Large intestine (tissue), 3 donors: ENCODE data around the gene LRMDA. TPM values are rescaled to one million over a fixed set of nuclear protein-coding genes. Genes with fewer than 3 reads are reported as not detected.
"Not testable (repeated sequence)": the region's sequence is repeated elsewhere in the genome, so short reads cannot be mapped to it uniquely, and the experiment has no call there.

Source experiments
- DNase-seq, 2 donors: peaks; one replicate each; pipeline versions ENCODE4 v3.0.0 to v3.0.0-alpha.2; 2013
- H3K27ac ChIP-seq: one replicate; pipeline ENCODE4 v1.5.1; 2013; ENCODE audit warnings: low read length
- H3K27me3 ChIP-seq: 2 replicates; pipeline ENCODE4 v1.6.1; 2013; ENCODE audit warnings: low read length; ENCODE audit not compliant: control insufficient read depth, insufficient read depth
- H3K36me3 ChIP-seq: 2 replicates; pipeline ENCODE4 v1.6.1; 2013; ENCODE audit warnings: low read length; ENCODE audit not compliant: control insufficient read depth, insufficient read depth
- H3K4me1 ChIP-seq: one replicate; pipeline ENCODE4 v1.6.1; 2013; ENCODE audit warnings: low read length; ENCODE audit not compliant: control insufficient read depth, insufficient read depth
- H3K4me3 ChIP-seq: one replicate; pipeline ENCODE4 v1.5.1; 2013; ENCODE audit warnings: low read length
- H3K9me3 ChIP-seq: one replicate; pipeline ENCODE4 v1.6.1; 2013; ENCODE audit warnings: mild to moderate bottlenecking, low read depth, low read length, moderate library complexity; ENCODE audit not compliant: control insufficient read depth
- WGBS: methylation state at CpG from one replicate; pipeline ENCODE4 v1.1.5; 2013; ENCODE audit warnings: low lambda C conversion rate; ENCODE audit not compliant: insufficient coverage; 5-methylcytosine and 5-hydroxymethylcytosine counted together
- polyA plus RNA-seq: library from polyadenylated mRNA; unstranded; fragments of 120-200 nt; gene quantifications from one replicate; pipeline ENCODE4 v1.2.1, GENCODE V29; 2013

LRMDA gene
- polyA plus RNA-seq, 1 donor = 5.3 TPM

GRCh38 chr10:75507469-75507868, 76.0 kb downstream of the LRMDA start:
- Histone ChIP-seq H3K4me1 (peaks cover 22% of the 10 kb centered on the region), H3K9me3 (no peaks in the 10 kb centered on the region), H3K27ac (no peak overlapping the region), H3K4me3 (no peak overlapping the region), H3K27me3 (no peaks in the 10 kb centered on the region), H3K36me3 (no peaks in the 10 kb centered on the region)
- WGBS = 60% methylated on average over 2 of the region's 3 CpGs
- DNase-seq = no peak

- Histone ChIP-seq H3K27ac (no peak overlapping the region), H3K27me3 (no peaks in the 10 kb centered on the region), H3K4me3 (no peak overlapping the region), H3K9me3 (no peaks in the 10 kb centered on the region), H3K36me3 (no peaks in the 10 kb centered on the region), H3K4me1 (peaks cover 18% of the 10 kb centered on the region)
- no CpG with 5 or more reads among the region's 2 CpGs for WGBS
- peak in 1 of 2 donors; percentile 60 for DNase-seq
Observed at GRCh38 chr10:75508239-75508813, 76.9 kb downstream of the LRMDA start.

GRCh38 chr10:75508814-75509306, 77.4 kb downstream of the LRMDA start:
- no peak overlapping the region for H3K27ac ChIP-seq
- peak in 1 of 2 donors; percentile 54 for DNase-seq
- no CpG with 5 or more reads among the region's 7 CpGs for WGBS

GRCh38 chr10:75509706-75510105, 78.3 kb downstream of the LRMDA start:
- no peaks in the 10 kb centered on the region for H3K9me3 ChIP-seq
- no peak overlapping the region for H3K4me3 ChIP-seq
- H3K27me3 ChIP-seq = no peaks in the 10 kb centered on the region
- no CpG with 5 or more reads among the region's 2 CpGs for WGBS
- DNase-seq = no peak
- H3K36me3 ChIP-seq = no peaks in the 10 kb centered on the region
- H3K4me1 ChIP-seq = peaks cover 18% of the 10 kb centered on the region
- no peak overlapping the region for H3K27ac ChIP-seq

More at GRCh38 chr10:75508814-75509306, 77.4 kb downstream of the LRMDA start:
- Histone ChIP-seq H3K36me3 (no peaks in the 10 kb centered on the region), H3K9me3 (no peaks in the 10 kb centered on the region), H3K4me1 (peaks cover 18% of the 10 kb centered on the region), H3K4me3 (no peak overlapping the region), H3K27me3 (no peaks in the 10 kb centered on the region)

- H3K4me3 ChIP-seq = no peak overlapping the region
- DNase-seq = no peak
- H3K4me1 ChIP-seq = peaks cover 18% of the 10 kb centered on the region
- H3K27me3 ChIP-seq = no peaks in the 10 kb centered on the region
- no peak overlapping the region for H3K27ac ChIP-seq
- no peaks in the 10 kb centered on the region for H3K9me3 ChIP-seq
- no CpG with 5 or more reads among the region's 8 CpGs for WGBS
- no peaks in the 10 kb centered on the region for H3K36me3 ChIP-seq
Observed at GRCh38 chr10:75511011-75511410, 79.6 kb downstream of the LRMDA start.

- Histone ChIP-seq H3K27ac (no peak overlapping the region), H3K4me1 (peaks cover 18% of the 10 kb centered on the region), H3K4me3 (no peak overlapping the region), H3K27me3 (no peaks in the 10 kb centered on the region), H3K36me3 (no peaks in the 10 kb centered on the region), H3K9me3 (no peaks in the 10 kb centered on the region)
- 67% methylated on average over 1 of the region's 8 CpGs for WGBS
- DNase-seq = peak; percentile 22 to 42
Observed at GRCh38 chr10:75512203-75512933, 80.9 kb downstream of the LRMDA start.

GRCh38 chr10:75513292-75513885, 82.0 kb downstream of the LRMDA start:
- H3K4me3 ChIP-seq = no peak overlapping the region
- H3K27me3 ChIP-seq = no peaks in the 10 kb centered on the region
- H3K9me3 ChIP-seq = no peaks in the 10 kb centered on the region
- peaks cover 10% of the 10 kb centered on the region for H3K4me1 ChIP-seq
- H3K36me3 ChIP-seq = no peaks in the 10 kb centered on the region
- DNase-seq = no peak
- WGBS = 100% methylated on average over 3 of the region's 8 CpGs
- H3K27ac ChIP-seq = no peak overlapping the region

GRCh38 chr10:75514830-75515229, 83.4 kb downstream of the LRMDA start:
- H3K4me1 ChIP-seq = no peaks in the 10 kb centered on the region
- H3K27ac ChIP-seq = no peak overlapping the region
- H3K27me3 ChIP-seq = no peaks in the 10 kb centered on the region
- no peak for DNase-seq
- H3K4me3 ChIP-seq = no peak overlapping the region
- no peaks in the 10 kb centered on the region for H3K9me3 ChIP-seq
- H3K36me3 ChIP-seq = no peaks in the 10 kb centered on the region
- no CpG with 5 or more reads among the region's 3 CpGs for WGBS

- not testable (repeated sequence) for H3K4me1 ChIP-seq, H3K9me3 ChIP-seq, H3K36me3 ChIP-seq, H3K4me3 ChIP-seq, H3K27me3 ChIP-seq, H3K27ac ChIP-seq, DNase-seq
- WGBS = no CpG with 5 or more reads among the region's 2 CpGs
Observed at GRCh38 chr10:75516154-75516553, 84.7 kb downstream of the LRMDA start.

- not testable (repeated sequence) for H3K9me3 ChIP-seq, DNase-seq, H3K36me3 ChIP-seq, H3K4me1 ChIP-seq, H3K27me3 ChIP-seq, H3K4me3 ChIP-seq, H3K27ac ChIP-seq
- WGBS = no CpG with 5 or more reads among the region's 1 CpG
Observed at GRCh38 chr10:75519213-75519612, 87.8 kb downstream of the LRMDA start.
